Ovary (tissue), 9 donors: ENCODE results near the gene ABTB2. TPM values are rescaled to one million over a fixed set of nuclear protein-coding genes. Genes with fewer than 3 reads are reported as not detected.
A peak's percentile ranks its signal among the peaks of the same experiment; 100 is the strongest.

ENCODE experiments used
- DNase-seq, 5 donors: peaks; one replicate each; pipeline ENCODE4 v3.0.0-alpha.2; 2019 to 2020
- H3K27ac ChIP-seq, 2 donors: fragments of 200-600 bp; one replicate each; pipeline versions ENCODE4 v1.5.1 to v1.8.0; 2019 to 2022
- H3K27me3 ChIP-seq: fragments of 200-600 bp; one replicate; pipeline ENCODE4 v1.8.0; 2022
- H3K36me3 ChIP-seq: fragments of 200-600 bp; sonication (generic); one replicate; pipeline ENCODE4 v1.5.1; 2019
- H3K4me1 ChIP-seq: one replicate; pipeline ENCODE4 v1.8.1; 2013; ENCODE audit warnings: mild to moderate bottlenecking, moderate library complexity; ENCODE audit not compliant: insufficient read depth
- H3K4me3 ChIP-seq: fragments of 200-600 bp; sonication (generic); one replicate; pipeline ENCODE4 v1.5.1; 2017
- H3K9me3 ChIP-seq, 2 donors: fragments of 200-600 bp in 1 of 2; sonication (generic) in 1 of 2; one replicate each; pipeline versions ENCODE4 v1.5.1 to v1.8.1; 2013 to 2019; ENCODE audit warnings: mild to moderate bottlenecking in 1 of 2, moderate library complexity in 1 of 2
- EP300 ChIP-seq: sonication (generic); formaldehyde crosslinking; IDR thresholded peaks from one replicate; pipeline ENCODE4 v1.6.1; 2017; ENCODE audit warnings: antibody characterized with exemption
- POLR2A ChIP-seq: fragments of 450-650 bp; IDR thresholded peaks from one replicate; pipeline ENCODE4 v1.6.1; 2017; ENCODE audit warnings: antibody characterized with exemption, mild to moderate bottlenecking, moderate library complexity
- WGBS, 3 donors: extraction: QIAGEN DNeasy Blood & Tissue Kit in 1 of 3; methylation state at CpG; one replicate each; pipeline versions ENCODE4 v1.1.5 to v1.1.7; 2013 to 2017; 5-methylcytosine and 5-hydroxymethylcytosine counted together
- intact Hi-C, 4 donors: fragments of 100-400 bp; cut with DNase I; formaldehyde crosslinking; loops; one replicate each; pipeline versions ENCODE4 v1.11.0 to v1.15.1; 2022 to 2023
- polyA plus RNA-seq, 2 donors: library from polyadenylated mRNA; stranded (reverse); fragments of 200-250 nt in 1 of 2; fragments of 350-450 nt in 1 of 2; fragmentation: Illumina TruSeq in 1 of 2; extraction: RNeasy Lipid Tissue Mini Kit (QIAGEN cat#74804) in 1 of 2; gene quantifications; one replicate each; pipeline ENCODE4 v1.2.3, GENCODE V29; 2013 to 2014
- total RNA-seq, 7 donors: library from RNA; depleted of rRNA in 2 of 7; stranded (reverse); fragments of >200 nt in 2 of 7; fragmentation: NEBNext Ultra II Directional in 3 of 7; extraction: Animal tissue kit (Norgen Biotek cat#: 25700) in 3 of 7; gene quantifications; one replicate each; pipeline versions ENCODE4 v1.1.0 to v1.2.4, GENCODE V29; 2016 to 2023
- TF ChIP-seq, protein P1 (sequence below), 3 donors: fragments of 450-650 bp in 2 of 3; fragments of 200-600 bp in 1 of 3; IDR thresholded peaks; one replicate each; pipeline versions ENCODE4 v1.5.1 to v1.8.0; 2016 to 2022; ENCODE audit warnings: antibody characterized with exemption in 3 of 3, mild to moderate bottlenecking in 1 of 3
- donor health status: DM: no; HTN: no; CAD: no; lungs with moderate emphysema.
- donor health status: DM: no; HTN: no; CAD: no.
- donor health status: Bipolar disorder and iron deficiency.
- donor health status: DM: yes; HTN: yes; CAD: no.
- donor health status: DM: no; HTN: no; CAD: no.
- donor health status: DM: yes; HTN: yes; CAD: no.

The ABTB2 gene
- total and polyA plus RNA-seq, 9 donors, result 1.2 to 7.2 (median 2.6) TPM

DNA sequence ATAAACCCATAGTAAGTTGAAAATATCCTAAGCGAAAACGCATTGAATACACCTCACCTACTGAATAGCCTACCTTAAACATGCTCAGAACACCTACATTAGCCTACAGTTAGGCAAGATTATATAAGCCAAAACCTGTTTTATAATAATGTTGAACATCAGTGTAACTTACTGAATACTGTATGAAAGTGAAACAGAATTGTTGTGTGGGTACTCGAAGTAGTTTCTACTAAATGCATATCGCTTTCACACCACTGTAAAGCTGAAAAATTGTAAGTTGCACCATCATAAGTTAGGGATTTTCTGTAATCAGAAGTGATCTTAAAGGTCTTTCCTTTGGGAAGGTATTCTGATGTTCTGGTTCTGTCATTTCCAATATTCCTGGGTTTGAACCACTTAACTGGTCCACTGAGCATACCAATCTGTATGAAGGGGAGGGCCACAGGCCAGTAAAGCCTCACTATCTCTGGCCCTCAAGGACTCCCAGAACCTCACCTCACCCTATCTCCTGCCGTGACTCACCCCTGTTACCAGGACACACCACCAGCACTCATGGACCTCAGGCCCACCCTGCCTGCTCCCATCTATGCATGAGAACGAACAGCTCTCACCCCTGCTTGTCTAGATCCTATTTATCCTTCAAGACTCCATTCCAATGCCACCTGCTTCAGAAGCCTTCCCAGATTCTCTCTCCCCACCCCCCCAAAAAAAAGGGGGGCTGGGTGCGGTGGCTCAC, 182.4 kb downstream of the ABTB2 start:
- DNase-seq, result no peak
- no peaks in the 10 kb centered on the region for H3K9me3 ChIP-seq
- H3K36me3 ChIP-seq, result no peaks in the 10 kb centered on the region
- no peak overlapping the region for H3K27ac ChIP-seq
- H3K4me3 ChIP-seq, result no peak overlapping the region
- H3K4me1 ChIP-seq, result no peaks in the 10 kb centered on the region
- intact Hi-C loops, result loop anchor here in 2 of 4 donors (2.0 kb wide), 1 partner anchor 183 kb away; the partner anchor contains the start of gene ABTB2 (in 2 of the 2)
- no peak for TF ChIP-seq EP300
- TF ChIP-seq, protein P1, sequence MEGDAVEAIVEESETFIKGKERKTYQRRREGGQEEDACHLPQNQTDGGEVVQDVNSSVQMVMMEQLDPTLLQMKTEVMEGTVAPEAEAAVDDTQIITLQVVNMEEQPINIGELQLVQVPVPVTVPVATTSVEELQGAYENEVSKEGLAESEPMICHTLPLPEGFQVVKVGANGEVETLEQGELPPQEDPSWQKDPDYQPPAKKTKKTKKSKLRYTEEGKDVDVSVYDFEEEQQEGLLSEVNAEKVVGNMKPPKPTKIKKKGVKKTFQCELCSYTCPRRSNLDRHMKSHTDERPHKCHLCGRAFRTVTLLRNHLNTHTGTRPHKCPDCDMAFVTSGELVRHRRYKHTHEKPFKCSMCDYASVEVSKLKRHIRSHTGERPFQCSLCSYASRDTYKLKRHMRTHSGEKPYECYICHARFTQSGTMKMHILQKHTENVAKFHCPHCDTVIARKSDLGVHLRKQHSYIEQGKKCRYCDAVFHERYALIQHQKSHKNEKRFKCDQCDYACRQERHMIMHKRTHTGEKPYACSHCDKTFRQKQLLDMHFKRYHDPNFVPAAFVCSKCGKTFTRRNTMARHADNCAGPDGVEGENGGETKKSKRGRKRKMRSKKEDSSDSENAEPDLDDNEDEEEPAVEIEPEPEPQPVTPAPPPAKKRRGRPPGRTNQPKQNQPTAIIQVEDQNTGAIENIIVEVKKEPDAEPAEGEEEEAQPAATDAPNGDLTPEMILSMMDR (IDR thresholded peaks at IDR 0.05), result no peak
- no peak for TF ChIP-seq POLR2A
- 87 to 93% (median 93%) methylated on average over 7 of the region's 7 CpGs for WGBS, 3 donors
- H3K27me3 ChIP-seq, result no peaks in the 10 kb centered on the region

DNA sequence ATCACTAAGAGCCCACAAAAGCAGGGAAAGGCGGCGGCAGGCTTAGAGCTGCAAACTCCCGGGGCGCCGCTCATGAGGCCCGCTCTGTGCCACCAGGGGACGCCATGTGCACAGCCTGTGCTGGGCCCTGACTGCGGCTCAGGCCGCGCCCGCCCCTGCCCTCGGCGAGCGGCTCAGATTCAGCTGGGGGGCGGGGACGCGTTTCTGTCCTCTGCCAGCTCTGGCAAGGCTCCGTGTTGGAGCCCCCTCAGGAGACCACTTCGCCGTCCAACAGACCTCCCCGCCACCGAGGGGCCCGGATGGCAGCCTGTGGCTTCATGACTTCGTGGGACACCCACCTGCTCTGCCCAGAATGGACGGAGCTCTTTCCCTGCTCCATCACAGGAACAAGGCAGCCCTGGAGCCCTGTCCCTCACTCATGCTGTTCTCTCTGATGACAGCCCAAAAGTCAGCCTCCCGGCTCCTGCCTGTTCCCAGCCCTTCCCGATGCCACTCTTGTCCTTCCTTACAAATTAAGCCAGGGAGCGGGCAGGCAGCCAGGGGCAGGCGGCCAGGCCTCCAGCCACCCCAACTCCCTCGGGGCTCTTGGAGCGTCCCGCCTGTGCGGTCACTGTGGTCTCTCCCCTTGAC, 183.3 kb downstream of the ABTB2 start:
- H3K36me3 ChIP-seq, result no peaks in the 10 kb centered on the region
- DNase-seq, result peak; percentile 81 to 92 (median 88)
- 10 to 14% (median 10%) methylated on average over 30 to 33 of the region's 33 CpGs for whole genome bisulfite sequencing, 3 donors
- no peaks in the 10 kb centered on the region for H3K9me3 ChIP-seq
- TF ChIP-seq EP300, result no peak
- TF ChIP-seq, protein P1 (IDR thresholded peaks at IDR 0.05), result peak; percentile 92 to 96 (median 95)
- H3K4me3 ChIP-seq, result peak overlapping the region; percentile 6
- no peaks in the 10 kb centered on the region for H3K27me3 ChIP-seq
- intact Hi-C loops, result loop anchor here (1.0 to 5.0 kb wide), 4 partner anchors 177 to 185 kb away; partner anchors contain the start of gene ABTB2 (in 3 of the 4)
- H3K27ac ChIP-seq, result no peak overlapping the region
- H3K4me1 ChIP-seq, result no peaks in the 10 kb centered on the region

DNA sequence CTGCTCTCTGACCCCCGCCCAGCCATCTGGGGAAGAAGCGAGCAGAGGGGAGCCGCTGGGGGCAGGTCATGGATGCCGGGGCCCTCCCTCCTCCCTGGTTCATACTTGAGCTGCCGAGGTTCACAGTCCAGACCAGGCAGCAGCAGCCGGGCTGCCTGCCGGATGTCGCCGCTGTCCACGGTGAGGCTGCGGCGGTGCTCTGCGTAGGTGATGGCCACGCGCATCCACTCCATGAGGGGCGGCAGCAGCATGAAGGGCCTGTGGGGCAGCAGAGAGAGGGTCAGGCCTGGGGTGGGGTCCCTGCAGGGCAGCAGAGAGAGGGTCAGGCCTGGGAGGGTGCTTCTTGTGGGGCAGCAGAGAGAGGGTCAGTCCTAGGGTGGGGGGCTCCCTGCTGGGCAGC, 184.8 kb downstream of the ABTB2 start:
- H3K4me1 ChIP-seq, result no peaks in the 10 kb centered on the region
- H3K4me3 ChIP-seq, result no peak overlapping the region
- H3K36me3 ChIP-seq, result no peaks in the 10 kb centered on the region
- WGBS, 3 donors, result 94 to 97% (median 96%) methylated on average over 16 of the region's 16 CpGs
- no peak for DNase-seq
- H3K9me3 ChIP-seq, result no peaks in the 10 kb centered on the region
- TF ChIP-seq, protein P1 (IDR thresholded peaks at IDR 0.05), result no peak
- TF ChIP-seq EP300 (no peak), POLR2A (no peak)
- no peaks in the 10 kb centered on the region for H3K27me3 ChIP-seq
- no peak overlapping the region for H3K27ac ChIP-seq
- intact Hi-C loops, result loop anchor here in 2 of 4 donors (5.0 kb wide), 2 partner anchors 176 to 184 kb away; partner anchors contain the start of gene ABTB2 (in 1 of the 2)

DNA sequence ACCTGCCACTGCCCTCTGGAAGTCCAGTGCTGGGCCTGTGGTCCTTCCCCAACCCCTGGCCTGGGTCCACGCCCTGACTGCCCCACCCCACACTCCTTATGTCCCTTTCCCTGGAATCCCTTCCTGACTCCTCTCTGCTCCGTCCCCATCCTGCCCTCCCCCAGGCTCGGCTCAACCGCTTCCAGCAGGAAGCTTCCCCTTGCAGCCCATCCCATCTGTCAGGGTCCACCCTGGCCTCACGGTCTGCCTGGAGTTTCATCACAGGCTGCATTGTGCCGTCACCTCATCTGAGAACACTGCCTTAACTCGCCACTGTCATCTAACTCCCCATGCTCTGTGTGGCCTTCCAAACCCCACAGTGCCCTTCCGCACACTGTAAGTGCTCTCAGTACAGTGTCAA, 188.1 kb downstream of the ABTB2 start:
- no peaks in the 10 kb centered on the region for H3K36me3 ChIP-seq
- H3K27me3 ChIP-seq, result no peaks in the 10 kb centered on the region
- intact Hi-C loops, result loop anchor here in 2 of 4 donors (5.0 kb wide), 2 partner anchors 172 to 188 kb away; partner anchors contain the start of gene ABTB2 (in 1 of the 2)
- H3K9me3 ChIP-seq, result no peaks in the 10 kb centered on the region
- no peaks in the 10 kb centered on the region for H3K4me1 ChIP-seq
- DNase-seq, result no peak
- no peak overlapping the region for H3K27ac ChIP-seq
- H3K4me3 ChIP-seq, result no peak overlapping the region
- TF ChIP-seq EP300 (no peak), POLR2A (no peak)
- TF ChIP-seq, protein P1 (IDR thresholded peaks at IDR 0.05), result no peak
- 62 to 73% (median 71%) methylated on average over 8 of the region's 8 CpGs for WGBS, 3 donors
